NCI-H510A (cell line): ENCODE measurements around the gene GPC6.
"Not testable (repeated sequence)": the region's sequence is repeated elsewhere in the genome, so short reads cannot be mapped to it uniquely, and the experiment has no call there.

Experiments used
- DNase-seq: peaks from one replicate; lab custom pipeline; 2025; lab: John Stamatoyannopoulos, UW

Gene GPC6

GRCh38 chr13:93435651-93436050, 209.0 kb downstream of the GPC6 start:
- DNase-seq: no peak

GRCh38 chr13:93437081-93437480, 210.5 kb downstream of the GPC6 start:
- no peak for DNase-seq

- DNase-seq: no peak
These were observed 219.6 kb downstream of the GPC6 start for GRCh38 chr13:93446238-93446637.

GRCh38 chr13:93450191-93450621, 223.6 kb downstream of the GPC6 start:
- DNase-seq: no peak

- DNase-seq: no peak
These were observed 224.2 kb downstream of the GPC6 start for GRCh38 chr13:93450761-93451160.

GRCh38 chr13:93454676-93455235, 228.1 kb downstream of the GPC6 start:
- DNase-seq: not testable (repeated sequence)

GRCh38 chr13:93455861-93456260, 229.3 kb downstream of the GPC6 start:
- no peak for DNase-seq

- DNase-seq: no peak
These were observed 233.4 kb downstream of the GPC6 start for GRCh38 chr13:93460005-93460404.

GRCh38 chr13:93462151-93462550, 235.5 kb downstream of the GPC6 start:
- DNase-seq: no peak

- DNase-seq: no peak
These were observed 240.0 kb downstream of the GPC6 start for GRCh38 chr13:93466502-93467036.

GRCh38 chr13:93467175-93467574, 240.6 kb downstream of the GPC6 start:
- DNase-seq: no peak

GRCh38 chr13:93468433-93468832, 241.8 kb downstream of the GPC6 start:
- no peak for DNase-seq

- no peak for DNase-seq
These were observed 245.7 kb downstream of the GPC6 start for GRCh38 chr13:93472296-93472695.

GRCh38 chr13:93472814-93473296, 246.2 kb downstream of the GPC6 start:
- no peak for DNase-seq

- no peak for DNase-seq
These were observed 247.0 kb downstream of the GPC6 start for GRCh38 chr13:93473441-93474270.

GRCh38 chr13:93476175-93476574, 249.6 kb downstream of the GPC6 start:
- no peak for DNase-seq

- no peak for DNase-seq
These were observed 250.6 kb downstream of the GPC6 start for GRCh38 chr13:93477238-93477637.

GRCh38 chr13:93480553-93481106, 254.0 kb downstream of the GPC6 start:
- DNase-seq: no peak

- DNase-seq: not testable (repeated sequence)
These were observed 269.5 kb downstream of the GPC6 start for GRCh38 chr13:93496117-93496516.

GRCh38 chr13:93496985-93497673, 270.5 kb downstream of the GPC6 start:
- peak; percentile 30 for DNase-seq

- DNase-seq: no peak
These were observed 273.4 kb downstream of the GPC6 start for GRCh38 chr13:93499991-93500390.

GRCh38 chr13:93502071-93502470, 275.5 kb downstream of the GPC6 start:
- DNase-seq: no peak
